HL-60 (cell line): ENCODE results near the gene ZNF423.

Experiments
- DNase-seq, 2 experiments: peaks; one replicate each; pipeline ENCODE4 v3.0.0-alpha.2; 2010 to 2020; ENCODE audit warnings: low read depth in 1 of 2, low spot score in 1 of 2
- H3K27ac ChIP-seq: fragments of 250-450 bp; sonication (Bioruptor Pico); replicated peaks from 2 replicates; pipeline ENCODE4 v1.5.1; 2020; ENCODE audit warnings: mild to moderate bottlenecking, moderate library complexity
- H3K27me3 ChIP-seq: fragments of 250-450 bp; sonication (Bioruptor Pico); 2 replicates; pipeline ENCODE4 v1.5.1; 2021; ENCODE audit warnings: mild to moderate bottlenecking, moderate library complexity; ENCODE audit not compliant: insufficient read depth, poor library complexity, severe bottlenecking
- H3K4me3 ChIP-seq: replicated peaks from 2 replicates; pipeline ENCODE4 v1.5.1; 2011; ENCODE audit warnings: mild to moderate bottlenecking, control low read depth, low read length; ENCODE audit not compliant: insufficient read depth
- CTCF ChIP-seq: IDR thresholded peaks from one replicate; pipeline ENCODE4 v1.5.1; 2011; ENCODE audit warnings: low read length, control low read depth, inconsistent platforms; ENCODE audit not compliant: insufficient read depth
- GABPA ChIP-seq: IDR thresholded peaks from 2 replicates; pipeline ENCODE4 v1.6.1; 2012; ENCODE audit warnings: low read depth
- POLR2AphosphoS5 ChIP-seq: IDR thresholded peaks from 2 replicates; pipeline ENCODE4 v1.6.1; 2012; ENCODE audit warnings: low read depth
- REST ChIP-seq: IDR thresholded peaks from 2 replicates; pipeline ENCODE4 v1.6.1; 2012; ENCODE audit warnings: low read depth; ENCODE audit not compliant: insufficient replicate concordance
- SPI1 ChIP-seq: IDR thresholded peaks from 2 replicates; pipeline ENCODE4 v1.6.1; 2012; ENCODE audit warnings: low read depth, mild to moderate bottlenecking, borderline replicate concordance

ZNF423 gene

DNA sequence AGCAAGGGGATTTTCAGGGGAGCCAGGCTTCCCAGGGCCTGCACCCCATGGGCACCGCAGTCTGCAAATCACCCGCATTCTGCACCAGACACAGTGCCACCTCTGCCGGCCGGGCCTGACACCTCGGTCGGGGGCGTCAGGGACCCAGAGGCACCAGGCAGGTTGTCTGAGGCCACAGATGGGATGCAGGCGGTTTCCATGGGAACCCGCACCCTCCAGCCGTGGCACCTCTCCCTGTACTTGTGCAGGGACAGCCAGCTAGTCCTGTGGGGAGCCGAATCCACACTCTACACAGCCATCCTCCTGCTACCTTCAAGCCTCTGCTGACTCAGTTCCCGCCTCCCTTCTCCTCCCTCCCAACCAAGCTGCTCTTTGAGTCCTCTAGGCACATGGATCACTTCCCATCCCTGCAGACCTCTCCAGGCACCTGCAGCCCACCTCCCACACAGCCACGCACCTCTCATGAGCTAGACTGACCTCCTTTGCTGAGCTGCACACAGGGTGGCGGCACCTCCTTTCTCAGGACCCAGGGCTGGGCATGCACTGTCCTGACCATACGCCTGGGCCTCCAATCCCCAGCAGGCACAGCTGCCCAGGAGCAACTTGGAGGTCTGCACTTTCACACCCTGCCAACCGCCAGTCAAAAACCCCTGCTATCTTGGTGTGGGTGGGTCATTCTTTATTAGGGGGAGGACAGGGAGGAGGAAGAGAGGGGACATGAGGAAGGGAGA lies 362.9 kb downstream of the ZNF423 start:
- no peak for DNase-seq
- TF ChIP-seq POLR2AphosphoS5 (no peak), REST (no peak), CTCF (no peak), SPI1 (no peak), GABPA (no peak)
- H3K27me3 ChIP-seq: no peaks in the 10 kb centered on the region
- H3K27ac ChIP-seq: no peak overlapping the region
- H3K4me3 ChIP-seq: no peak overlapping the region

GRCh38 chr16:49491771-49492761 lies 363.8 kb downstream of the ZNF423 start:
- Histone ChIP-seq H3K27ac (no peak overlapping the region), H3K4me3 (no peak overlapping the region), H3K27me3 (no peaks in the 10 kb centered on the region)
- DNase-seq: no peak
- TF ChIP-seq CTCF (peak; percentile 47), GABPA (no peak), REST (no peak), POLR2AphosphoS5 (no peak)

DNA sequence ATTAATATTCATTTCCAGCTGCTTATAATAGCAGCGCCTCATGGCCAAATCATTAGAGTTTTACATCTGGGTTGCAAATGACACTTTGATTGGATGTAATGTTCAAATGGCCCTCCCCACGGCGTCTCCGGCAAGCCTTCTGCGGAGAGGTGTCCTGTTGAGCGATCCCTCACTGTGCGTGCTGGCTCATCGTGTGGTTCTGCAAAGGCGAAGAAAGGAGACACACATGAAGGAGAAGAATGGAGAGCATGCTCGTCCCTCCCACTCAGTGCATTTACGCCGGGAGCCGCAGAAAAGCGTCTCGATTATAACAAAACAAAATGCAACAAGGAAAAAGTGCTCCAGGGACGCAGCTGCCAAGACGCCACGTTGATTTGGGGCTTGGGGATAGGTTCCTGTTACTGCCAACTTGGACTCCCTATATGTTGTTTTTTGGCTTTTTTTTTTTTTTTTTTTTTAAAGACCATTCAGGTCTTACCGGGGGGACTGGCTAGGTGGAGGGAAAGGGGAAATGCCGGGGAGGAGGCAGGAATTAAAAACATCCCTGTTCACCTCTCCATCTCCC lies 364.7 kb downstream of the ZNF423 start:
- DNase-seq: no peak
- no peak overlapping the region for H3K4me3 ChIP-seq
- no peaks in the 10 kb centered on the region for H3K27me3 ChIP-seq
- TF ChIP-seq POLR2AphosphoS5: no peak
- no peak for TF ChIP-seq GABPA
- TF ChIP-seq SPI1: no peak
- TF ChIP-seq CTCF: no peak
- no peak for TF ChIP-seq REST
- no peak overlapping the region for H3K27ac ChIP-seq
